Activated gamma-delta T cell treated with Interleukin-2 at 50 U/mL for 16 hours (primary cell): ENCODE results near the gene DPH2.

Source experiments
- DNase-seq: peaks from one replicate; pipeline ENCODE4 v3.0.0-alpha.2; 2020

The DPH2 gene

DNA sequence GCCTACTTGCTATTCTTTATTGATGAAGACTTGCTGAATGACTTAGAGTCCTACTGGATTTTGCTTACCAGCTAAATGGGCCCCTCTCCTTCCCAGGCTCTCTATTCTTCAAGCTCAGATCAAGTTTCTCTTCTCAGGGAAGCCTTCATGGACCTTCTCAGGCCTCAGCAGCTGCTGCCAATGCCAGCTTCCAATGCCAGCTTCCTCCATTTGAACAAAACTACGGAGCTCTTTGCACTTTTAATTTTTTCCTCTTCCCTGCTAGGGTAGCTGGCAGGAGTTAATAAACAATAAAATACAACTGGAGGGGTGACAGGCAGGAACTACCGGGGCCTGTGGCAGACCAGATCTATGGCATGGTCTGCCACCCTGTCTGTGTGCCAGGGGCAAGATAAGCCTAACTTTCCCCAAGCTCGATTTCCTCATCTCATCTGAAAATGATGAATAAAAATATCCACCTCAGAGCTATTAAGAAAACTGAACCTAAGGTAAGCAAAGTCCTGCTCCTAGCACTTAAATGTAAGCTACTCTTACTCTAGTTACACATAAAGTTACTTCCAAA is 24.1 kb upstream of the DPH2 start:
- no peak for DNase-seq

DNA sequence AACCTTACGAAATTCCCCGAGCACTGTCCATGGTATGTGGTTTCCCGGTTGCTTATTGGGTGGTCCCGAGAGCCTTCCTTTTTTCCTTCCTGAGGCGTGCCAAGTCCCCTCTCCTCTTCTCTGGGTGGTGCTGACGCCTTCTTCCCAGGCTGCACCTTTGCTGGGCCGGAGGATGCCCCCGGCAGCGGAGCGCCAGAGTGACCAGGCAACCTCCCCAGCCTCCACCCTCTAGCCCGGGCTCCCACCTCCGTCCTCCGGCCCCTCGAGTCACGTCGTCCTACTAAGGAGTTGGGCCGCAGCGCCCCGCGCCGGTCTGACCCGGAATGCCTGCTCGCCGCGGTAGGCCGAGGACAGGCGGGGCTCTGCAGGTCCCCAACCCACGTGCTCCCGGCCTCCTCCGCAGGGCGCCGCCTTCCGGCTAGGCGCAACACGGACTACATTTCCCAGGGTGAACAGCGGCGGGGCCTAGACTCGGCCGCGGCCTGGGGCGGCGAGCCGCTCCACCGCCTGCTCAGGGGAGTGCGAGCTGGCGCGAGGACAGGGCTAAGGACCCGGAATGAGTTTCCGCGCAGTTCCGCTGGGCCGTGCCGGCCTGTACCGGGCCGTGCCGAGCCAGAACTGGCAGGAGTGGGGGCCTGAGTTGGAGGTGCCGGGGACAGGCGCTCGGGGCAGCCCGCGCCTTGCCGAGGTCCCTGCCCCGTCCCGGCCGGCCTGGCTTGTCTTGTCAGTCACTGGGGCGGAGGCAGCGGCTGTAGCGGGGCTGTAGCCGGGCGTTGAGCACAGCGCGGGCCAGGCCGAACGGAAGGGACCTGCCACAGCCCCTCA is 23.4 kb upstream of the DPH2 start, which contains the start of gene IPO13:
Gene IPO13, plus strand, starts transcription at position 715 of the 825 bp plus-strand sequence. CDS start 651 bp downstream, outside the sequence.
- DNase-seq: peak; percentile 92

DNA sequence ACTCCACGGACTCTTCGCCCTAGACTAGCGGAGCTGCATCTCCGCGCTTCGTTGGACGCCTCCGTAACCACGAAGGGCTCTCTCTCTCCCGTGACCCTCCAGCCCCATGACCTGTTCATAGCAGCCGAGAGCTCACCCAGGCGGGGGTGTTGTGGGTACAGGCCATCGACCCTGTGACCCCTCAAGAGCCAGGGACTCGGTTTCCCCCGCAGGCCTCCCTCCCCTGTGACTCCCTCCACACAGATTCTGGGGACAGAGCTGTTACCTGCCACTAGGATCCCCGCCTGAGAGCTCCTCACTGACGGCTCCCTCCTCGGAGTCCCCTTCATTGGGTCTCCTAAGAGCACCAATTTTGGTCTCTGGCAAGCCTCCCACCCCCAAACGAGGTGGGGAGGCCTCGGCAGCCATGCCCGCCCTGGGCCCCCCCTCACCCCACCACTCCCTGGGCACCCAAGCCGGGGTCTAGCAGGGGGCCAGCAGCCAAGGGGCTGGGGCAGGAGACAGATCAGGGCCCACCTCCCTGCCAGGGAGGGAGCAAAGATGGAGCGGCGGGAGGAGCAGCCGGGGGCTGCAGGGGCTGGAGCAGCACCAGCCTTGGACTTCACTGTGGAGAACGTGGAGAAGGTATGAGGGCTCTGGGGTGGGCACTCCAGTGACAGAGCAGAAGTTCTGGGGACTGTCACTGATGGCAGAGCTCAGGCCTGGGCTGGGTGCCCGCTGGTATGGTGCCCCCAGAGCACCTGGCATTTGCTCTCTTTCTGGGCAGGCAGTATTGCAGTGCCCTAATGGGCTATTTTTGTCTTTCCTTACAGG is 22.5 kb upstream of the DPH2 start:
- no peak for DNase-seq

GRCh38 chr1:43947874-43948437 is 21.9 kb upstream of the DPH2 start:
- no peak for DNase-seq

GRCh38 chr1:43949678-43950077 is 20.1 kb upstream of the DPH2 start:
- DNase-seq: no peak

- no peak for DNase-seq
Observed at GRCh38 chr1:43951021-43951985, 18.5 kb upstream of the DPH2 start.

DNA sequence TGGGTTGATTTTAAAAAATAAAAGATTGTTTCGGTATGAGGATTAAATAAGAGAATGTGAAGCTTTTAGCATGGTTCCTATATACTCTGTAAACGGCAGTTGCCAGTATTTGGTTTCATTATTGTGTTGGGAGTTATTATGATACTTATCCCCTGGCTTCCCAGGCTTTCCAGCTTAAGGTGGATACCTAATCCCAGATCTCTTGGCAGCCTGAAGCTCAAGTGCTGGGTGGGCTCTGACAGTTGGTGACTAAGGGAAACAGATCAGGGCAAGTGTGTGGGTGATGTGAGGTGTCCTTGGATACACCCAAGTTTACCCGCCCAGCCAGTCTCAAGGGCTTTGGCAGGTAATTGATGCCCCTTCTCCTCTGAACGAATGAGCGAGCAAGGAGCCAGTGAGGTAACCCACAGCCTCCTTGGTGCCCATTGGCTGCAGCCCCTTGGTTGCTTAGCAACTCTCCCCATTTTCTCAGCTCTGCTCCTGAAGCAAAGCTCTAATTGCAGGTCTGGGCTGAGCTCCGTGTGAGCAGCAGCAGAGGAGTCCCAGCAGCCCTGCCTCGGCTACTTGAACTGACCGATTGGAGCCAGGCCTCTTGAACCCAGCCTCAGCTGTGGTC is 17.0 kb upstream of the DPH2 start:
- no peak for DNase-seq

- DNase-seq: no peak
Observed at GRCh38 chr1:43953361-43953760, 16.4 kb upstream of the DPH2 start.

- DNase-seq: no peak
Observed at GRCh38 chr1:43954036-43954435, 15.8 kb upstream of the DPH2 start.

- no peak for DNase-seq
Observed at GRCh38 chr1:43956234-43956633, 13.6 kb upstream of the DPH2 start.

DNA sequence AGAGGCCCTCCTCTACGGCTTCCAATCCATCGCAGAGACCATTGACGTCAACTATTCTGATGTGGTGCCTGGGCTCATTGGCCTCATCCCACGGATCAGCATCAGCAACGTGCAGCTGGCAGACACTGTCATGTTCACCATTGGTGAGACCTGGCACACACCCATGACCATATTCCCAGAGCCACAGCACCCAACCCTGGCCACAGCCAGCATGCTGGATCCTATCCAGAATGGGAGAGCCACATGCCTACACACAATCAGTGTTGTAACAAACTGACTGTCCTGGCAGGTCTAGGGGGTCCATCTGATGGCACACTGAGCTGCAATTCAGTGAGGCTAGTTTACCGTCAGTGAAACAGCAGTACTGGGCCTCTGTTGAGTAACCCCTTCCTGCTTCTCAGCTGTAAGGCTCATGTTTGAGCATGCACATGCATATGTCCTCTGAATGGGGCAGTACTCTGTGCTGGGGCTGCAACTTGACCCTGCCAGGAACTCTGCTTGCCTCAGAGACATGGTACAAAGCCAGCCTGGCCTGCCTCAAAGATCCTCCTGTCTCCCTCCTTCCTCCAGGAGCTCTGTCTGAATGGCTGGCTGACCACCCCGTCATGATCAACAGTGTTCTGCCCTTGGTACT is 12.3 kb upstream of the DPH2 start:
- no peak for DNase-seq

- DNase-seq: no peak
Observed at GRCh38 chr1:43958351-43959255, 11.2 kb upstream of the DPH2 start.

DNA sequence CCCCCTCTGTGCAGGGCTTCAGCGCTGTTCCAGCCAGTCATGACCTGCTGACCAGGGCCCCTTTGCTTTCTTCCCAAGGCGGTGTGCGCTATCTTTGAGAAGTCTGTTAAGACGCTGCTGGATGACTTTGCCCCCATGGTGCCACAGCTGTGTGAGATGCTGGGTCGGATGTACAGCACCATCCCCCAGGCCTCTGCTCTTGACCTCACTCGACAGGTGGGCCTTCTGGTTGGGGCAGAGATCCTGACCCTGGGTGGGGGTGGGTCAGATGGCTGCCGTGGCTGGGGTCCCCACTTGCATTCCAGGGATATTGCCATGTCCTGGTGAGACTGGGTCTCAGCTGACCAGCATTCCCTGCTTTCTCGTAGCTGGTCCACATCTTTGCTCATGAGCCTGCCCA is 9.0 kb upstream of the DPH2 start:
- DNase-seq: no peak

- no peak for DNase-seq
Observed at GRCh38 chr1:43961692-43962091, 8.1 kb upstream of the DPH2 start.

DNA sequence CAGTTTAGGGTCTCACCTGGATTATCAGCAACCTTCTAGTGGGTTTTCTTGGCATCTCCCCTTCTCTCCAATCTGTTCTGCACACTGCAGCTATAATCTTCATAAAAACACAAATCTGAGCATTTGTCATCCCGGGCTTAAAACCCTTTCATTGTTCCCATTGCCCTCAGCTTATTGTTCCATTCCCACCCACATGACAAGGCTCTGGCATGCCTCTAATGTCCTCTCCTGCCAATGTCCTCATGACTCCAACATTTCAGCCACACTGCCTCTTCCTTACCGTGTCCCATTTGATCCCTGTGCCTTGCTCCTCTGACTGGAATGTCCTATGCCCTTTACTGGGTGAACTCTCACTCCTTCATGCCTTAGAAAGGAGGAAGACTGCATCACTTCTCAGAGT is 7.5 kb upstream of the DPH2 start:
- DNase-seq: no peak

DNA sequence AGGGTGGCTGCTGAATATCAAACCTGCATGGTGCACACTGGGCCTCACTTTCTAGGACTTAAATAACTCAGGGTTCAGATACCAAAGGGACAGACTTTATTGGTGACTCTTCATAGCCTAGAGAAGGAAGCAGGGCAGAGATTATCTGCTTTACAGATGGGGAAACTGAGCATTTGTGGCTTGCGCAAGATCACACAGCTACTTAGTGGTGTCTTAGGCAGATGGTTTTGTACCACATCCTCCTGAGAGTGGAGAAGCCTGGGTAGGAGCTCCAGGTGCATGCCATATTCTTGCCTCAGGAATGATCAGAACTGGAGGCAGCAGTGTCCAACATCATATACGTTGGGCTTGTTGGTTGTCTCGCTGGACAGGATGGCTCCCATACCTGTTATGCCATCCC is 6.8 kb upstream of the DPH2 start:
- no peak for DNase-seq

DNA sequence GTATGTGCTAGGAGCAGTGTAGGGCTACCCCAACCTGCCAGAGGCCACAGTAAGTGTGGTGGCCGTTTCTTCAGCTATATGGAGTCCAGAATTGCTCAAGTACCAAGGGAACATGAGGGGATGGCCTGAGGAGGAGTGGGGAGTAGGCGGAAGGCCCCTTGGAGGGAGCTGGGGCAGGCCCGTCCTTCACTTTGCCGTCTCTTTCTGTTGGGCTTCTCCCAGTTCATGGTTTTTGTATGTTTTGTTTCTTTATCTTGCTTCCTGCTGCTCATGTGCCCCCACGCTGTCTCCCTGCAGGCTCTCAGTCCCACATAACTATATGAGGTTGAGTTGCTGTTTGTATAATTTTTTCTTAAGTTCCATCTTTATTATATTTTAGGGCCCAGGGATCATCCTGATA is 5.9 kb upstream of the DPH2 start:
- no peak for DNase-seq

DNA sequence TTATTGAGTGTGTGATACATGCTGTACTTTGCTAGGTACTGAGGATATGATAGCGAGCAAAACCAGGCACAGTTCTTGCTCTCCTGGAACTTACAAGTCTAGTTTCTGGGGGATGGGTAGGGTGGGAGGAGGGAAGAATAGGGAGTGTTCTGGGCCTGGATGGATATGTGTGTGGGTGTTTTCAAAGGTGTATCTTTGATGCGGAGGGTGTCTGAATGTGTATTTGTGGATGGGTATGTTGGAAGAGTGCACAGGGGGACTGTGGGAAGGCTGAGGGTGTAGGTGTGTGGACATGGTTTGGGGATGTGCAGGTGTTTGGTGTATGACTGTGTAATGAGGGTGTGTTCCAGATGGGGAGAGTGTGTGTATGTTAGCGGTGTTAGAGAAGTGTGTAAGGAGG is 4.5 kb upstream of the DPH2 start:
- no peak for DNase-seq

- DNase-seq: no peak
Observed at GRCh38 chr1:43968348-43968948, 1.4 kb upstream of the DPH2 start.

GRCh38 chr1:43969416-43969745 is 429 bp upstream of the DPH2 start:
- no peak for DNase-seq
